Erythroblast (primary cell): ENCODE results near the gene CEPT1.

Experiments
- DNase-seq, 2 experiments: peaks; one replicate each; lab custom pipeline; 2025; lab: John Stamatoyannopoulos, UW
- GATA1 ChIP-seq: IDR thresholded peaks from 2 replicates; pipeline ENCODE4 v1.6.1; 2011; ENCODE audit warnings: low read depth, mild to moderate bottlenecking, control low read depth, low read length, moderate library complexity
- POLR2A ChIP-seq: IDR thresholded peaks from 2 replicates; pipeline ENCODE4 v1.6.1; 2011; ENCODE audit warnings: mild to moderate bottlenecking, low read length

Gene CEPT1

GRCh38 chr1:111161843-111162487 lies 21.9 kb downstream of the CEPT1 start:
- TF ChIP-seq POLR2A (no peak), GATA1 (peak; percentile 71)
- peak; percentile 86 to 88 for DNase-seq

GRCh38 chr1:111162488-111162880 lies 22.5 kb downstream of the CEPT1 start:
- no peak for DNase-seq
- TF ChIP-seq POLR2A = no peak
- TF ChIP-seq GATA1 = no peak

GRCh38 chr1:111163363-111163762 lies 23.3 kb downstream of the CEPT1 start:
- no peak for DNase-seq
- TF ChIP-seq GATA1 = no peak
- TF ChIP-seq POLR2A = no peak

GRCh38 chr1:111164151-111164550 lies 24.1 kb downstream of the CEPT1 start:
- TF ChIP-seq POLR2A (no peak), GATA1 (no peak)
- no peak for DNase-seq

- no peak for TF ChIP-seq GATA1
- DNase-seq = peak in 1 of 2 experiments; percentile 24
These were observed 32.4 kb downstream of the CEPT1 start for GRCh38 chr1:111172463-111172862.

- no peak for DNase-seq
- no peak for TF ChIP-seq POLR2A
These were observed 34.0 kb downstream of the CEPT1 start for GRCh38 chr1:111174070-111174469.

- DNase-seq = no peak
- TF ChIP-seq GATA1 = no peak
- TF ChIP-seq POLR2A = no peak
These were observed 35.3 kb downstream of the CEPT1 start for GRCh38 chr1:111175349-111175748.

- DNase-seq = no peak
- no peak for TF ChIP-seq POLR2A
- no peak for TF ChIP-seq GATA1
These were observed 36.7 kb downstream of the CEPT1 start for GRCh38 chr1:111176678-111177077.

GRCh38 chr1:111179968-111180533 lies 40.0 kb downstream of the CEPT1 start:
- TF ChIP-seq POLR2A = no peak
- no peak for TF ChIP-seq GATA1
- no peak for DNase-seq

- DNase-seq = no peak
- TF ChIP-seq GATA1 = no peak
- TF ChIP-seq POLR2A = no peak
These were observed 42.0 kb downstream of the CEPT1 start for GRCh38 chr1:111182052-111182451.

- DNase-seq = peak; percentile 7 to 40
- no peak for TF ChIP-seq GATA1
- TF ChIP-seq POLR2A = no peak
These were observed 43.5 kb downstream of the CEPT1 start for GRCh38 chr1:111183308-111184069.

GRCh38 chr1:111184663-111185062 lies 44.6 kb downstream of the CEPT1 start:
- no peak for TF ChIP-seq POLR2A
- no peak for TF ChIP-seq GATA1
- no peak for DNase-seq

GRCh38 chr1:111190931-111191451 lies 51.0 kb downstream of the CEPT1 start:
- DNase-seq = no peak
- no peak for TF ChIP-seq POLR2A
- no peak for TF ChIP-seq GATA1

GRCh38 chr1:111191496-111191895 lies 51.5 kb downstream of the CEPT1 start:
- DNase-seq = no peak
- TF ChIP-seq GATA1 (no peak), POLR2A (no peak)
